Kidney glomerular epithelial cell (primary cell): ENCODE measurements around the gene C16orf96.

Experiments used
- DNase-seq: peaks from one replicate; lab custom pipeline; 2025; lab: John Stamatoyannopoulos, UW

The C16orf96 gene

DNA sequence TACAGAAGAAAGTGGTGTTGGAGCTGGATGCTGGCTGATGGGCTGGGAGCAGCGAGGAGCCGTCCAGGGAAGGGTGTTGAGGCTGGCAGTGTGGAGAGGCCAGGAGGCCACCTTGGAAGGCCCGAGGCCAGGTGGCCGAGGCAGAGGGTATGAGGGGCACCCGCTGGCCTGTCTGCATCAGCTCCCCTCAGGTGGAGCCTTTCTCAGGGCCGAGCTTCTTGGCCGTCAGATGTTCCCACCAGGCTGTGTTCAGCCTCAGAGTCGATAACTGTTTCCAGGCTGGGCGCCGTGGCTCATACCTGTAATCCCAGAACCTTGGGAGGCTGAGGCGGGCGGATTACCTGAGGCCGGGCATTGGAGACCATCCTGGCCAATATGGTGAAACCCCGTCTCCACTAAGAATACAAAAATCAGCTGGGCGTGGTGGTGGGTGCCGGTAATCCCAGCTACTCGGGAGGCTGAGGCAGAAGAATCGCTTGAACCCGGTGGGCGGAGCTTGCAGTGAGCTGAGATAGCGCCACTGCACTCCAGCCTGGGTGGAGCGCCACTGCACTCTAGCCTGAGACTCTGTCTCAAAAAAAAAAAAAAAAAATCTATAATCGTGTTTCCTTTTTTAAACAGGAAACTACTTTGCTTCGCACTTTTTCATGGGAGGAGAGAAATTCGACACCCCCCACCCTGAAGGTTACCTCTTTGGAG is 93.8 kb downstream of the C16orf96 start:
- no peak for DNase-seq
